K562 (cell line): ENCODE data around the gene PSMA6. TPM values are rescaled to one million over a fixed set of nuclear protein-coding genes. Genes with fewer than 3 reads are reported as not detected.
A peak's percentile ranks its signal among the peaks of the same experiment; 100 is the strongest.

Experiments used
- C11orf30 ChIP-seq: fragments of 450-650 bp; IDR thresholded peaks from 2 replicates; pipeline ENCODE4 v1.6.1; 2016; ENCODE audit warnings: low read depth, mild to moderate bottlenecking
- CEBPB ChIP-seq: fragments of 450-650 bp; IDR thresholded peaks from 2 replicates; pipeline ENCODE4 v1.6.1; 2016; ENCODE audit warnings: missing genetic modification characterization, missing compliant biosample characterization
- E2F3 ChIP-seq: fragments of 250-450 bp; sonication (Bioruptor Pico); IDR thresholded peaks from 2 replicates; pipeline ENCODE4 v1.4.0; 2020; ENCODE audit warnings: mild to moderate bottlenecking
- HDAC1 ChIP-seq, 2 experiments: fragments of 450-650 bp; IDR thresholded peaks; 2 replicates each; pipeline ENCODE4 v1.6.1; 2016 to 2017; ENCODE audit warnings: inconsistent platforms in 1 of 2, mild to moderate bottlenecking in 1 of 2, moderate library complexity in 1 of 2
- HSF4 ChIP-seq: fragments of 250-450 bp; sonication (Bioruptor Pico); IDR thresholded peaks from 2 replicates; pipeline ENCODE4 v2.1.2; 2022; ENCODE audit warnings: mild to moderate bottlenecking, moderate library complexity, borderline replicate concordance
- MYBL2 ChIP-seq, 2 experiments: fragments of 450-650 bp in 1 of 2; sonication (generic) in 1 of 2; formaldehyde crosslinking in 1 of 2; IDR thresholded peaks; 2 replicates each; pipeline versions ENCODE4 v1.6.1 to v1.8.1; 2017 to 2022; ENCODE audit warnings: borderline replicate concordance in 1 of 2, inconsistent platforms in 1 of 2, low read depth in 1 of 2, mild to moderate bottlenecking in 1 of 2, missing genetic modification reagents in 1 of 2, moderate library complexity in 1 of 2
- NCOA4 ChIP-seq: fragments of 450-650 bp; IDR thresholded peaks from 2 replicates; pipeline ENCODE4 v1.6.1; 2018; ENCODE audit warnings: mild to moderate bottlenecking; ENCODE audit not compliant: partially characterized antibody
- NR2C2 ChIP-seq, 2 experiments: fragments of 200-800 bp in 1 of 2; sonication (Bioruptor generic) in 1 of 2; sonication (generic) in 1 of 2; formaldehyde crosslinking in 1 of 2; IDR thresholded peaks; 2 replicates each; pipeline versions ENCODE4 v1.6.1 to v1.8.0; 2016 to 2022; ENCODE audit warnings: mild to moderate bottlenecking in 1 of 2, missing compliant biosample characterization in 1 of 2, missing genetic modification characterization in 1 of 2, missing genetic modification reagents in 1 of 2
- POU5F1 ChIP-seq: fragments of 150-350 bp; IDR thresholded peaks from 2 replicates; pipeline ENCODE4 v1.6.1; 2014; ENCODE audit warnings: borderline replicate concordance, low read length, low read depth, mild to moderate bottlenecking; ENCODE audit not compliant: partially characterized antibody
- PTBP1 ChIP-seq: fragments of 200-400 bp; formaldehyde crosslinking; IDR thresholded peaks from 2 replicates; pipeline ENCODE4 v1.6.1; 2017; ENCODE audit warnings: low read depth, low read length
- SMAD2 ChIP-seq: fragments of 150-350 bp; IDR thresholded peaks from 2 replicates; pipeline ENCODE4 v1.6.1; 2014; ENCODE audit warnings: low read depth, mild to moderate bottlenecking, low read length
- SMARCA5 ChIP-seq: fragments of 450-650 bp; IDR thresholded peaks from 2 replicates; pipeline ENCODE4 v1.6.1; 2016
- SMARCC2 ChIP-seq: fragments of 450-650 bp; IDR thresholded peaks from 2 replicates; pipeline ENCODE4 v1.6.1; 2017; ENCODE audit warnings: antibody characterized with exemption, moderate library complexity, mild to moderate bottlenecking, low read depth
- ZBED1 ChIP-seq: IDR thresholded peaks from 2 replicates; pipeline ENCODE4 v1.6.1; 2014
- ZBTB40 ChIP-seq, 2 experiments: fragments of 450-650 bp in 1 of 2; sonication (generic) in 1 of 2; formaldehyde crosslinking in 1 of 2; IDR thresholded peaks; 2 replicates each; pipeline versions ENCODE4 v1.7.1 to v1.9.0; 2016 to 2022; ENCODE audit warnings: inconsistent platforms in 1 of 2, mild to moderate bottlenecking in 1 of 2, missing genetic modification reagents in 1 of 2
- ZNF444 ChIP-seq: fragments of 250-450 bp; sonication (Bioruptor Pico); IDR thresholded peaks from 2 replicates; pipeline ENCODE4 v1.4.0; 2020; ENCODE audit warnings: mild to moderate bottlenecking, moderate library complexity
- ZNF589 ChIP-seq: fragments of 200-800 bp; sonication (Bioruptor generic); IDR thresholded peaks from 2 replicates; pipeline ENCODE4 v1.6.1; 2016; ENCODE audit warnings: low read depth, missing genetic modification characterization, missing compliant biosample characterization
- ZNF699 ChIP-seq: fragments of 250-450 bp; sonication (Bioruptor Pico); IDR thresholded peaks from 2 replicates; pipeline ENCODE4 v1.8.0; 2021; ENCODE audit warnings: mild to moderate bottlenecking, moderate library complexity; ENCODE audit not compliant: insufficient replicate concordance
- ZNF77 ChIP-seq: fragments of 250-450 bp; sonication (Bioruptor Pico); IDR thresholded peaks from 2 replicates; pipeline ENCODE4 v1.5.0; 2020
- polyA plus RNA-seq, 8 experiments: library from polyadenylated mRNA; depleted of rRNA in 4 of 8; stranded (reverse) in 5 of 8; unstranded in 3 of 8; fragments of >200 nt; fragmentation: Nextera tagmentation in 2 of 8; fragmentation: Illumina TruSeq in 1 of 8; extraction: Ambion mirVana in 2 of 8; extraction: Trizol in 1 of 8; gene quantifications; 2 replicates each; pipeline versions ENCODE4 v1.2.1 to v1.2.3, GENCODE V29; 2011 to 2014; ENCODE audit warnings: inconsistent platforms in 1 of 8, missing spikeins in 1 of 8
- total RNA-seq, 7 experiments: library from RNA; depleted of rRNA in 6 of 7; stranded (reverse); fragments of >200 nt in 6 of 7; fragmentation: Illumina TruSeq in 2 of 7; extraction: Trizol in 2 of 7; gene quantifications; 2 replicates each; pipeline versions ENCODE4 v1.2.1 to v1.2.3, GENCODE V29; 2011 to 2021; ENCODE audit warnings: low replicate concordance in 1 of 7

The PSMA6 gene
- total and polyA plus RNA-seq, 9 of the 15 experiments (the other 6 are each of a cell fraction or from before 2014, with no cell fraction given) = 210 to 952 (median 288) TPM

GRCh38 chr14:35336494-35337268 lies 44.5 kb downstream of the PSMA6 start (continued):
- TF ChIP-seq MYBL2 (IDR thresholded peaks at IDR 0.05; ENCODE audit: low read depth) (no peak), MYBL2 (CRISPR knock-in tag; IDR thresholded peaks at IDR 0.05; ENCODE audit: borderline replicate concordance) (no peak), C11orf30 (no peak), ZBTB40 (IDR thresholded peaks at IDR 0.05) (no peak), ZBTB40 (CRISPR knock-in tag; IDR thresholded peaks at IDR 0.05) (no peak), ZNF77 (no peak), ZNF444 (no peak), NR2C2 (CRISPR knock-in tag; IDR thresholded peaks at IDR 0.05) (no peak), NR2C2 (tag; IDR thresholded peaks at IDR 0.05) (peak; percentile 79), ZNF589 (0 out of 2 replicates have a peak, but pooled peaks have one; percentile 43), POU5F1 (no peak), SMAD2 (no peak), SMARCA5 (no peak), ZBED1 (no peak), ZNF699 (CRISPR knock-in tag) (no peak), E2F3 (CRISPR knock-in tag) (no peak; the same call in 1 of the 2 replicates), HSF4 (CRISPR knock-in tag) (no peak), NCOA4 (no peak), PTBP1 (no peak), CEBPB (tag) (no peak), SMARCC2 (no peak), HDAC1 (IDR thresholded peaks at IDR 0.05) (0 out of 4 replicates have a peak, but pooled peaks of 1 of the 2 experiments have one; percentile 30)
